WTC11 (cell line): ENCODE measurements around the gene SPRY2.

Source experiments
- FOXJ3 ChIP-seq: sonication (generic); formaldehyde crosslinking; IDR thresholded peaks from 2 replicates; pipeline ENCODE4 v1.9.0; 2021; ENCODE audit warnings: missing genetic modification reagents, mild to moderate bottlenecking, borderline replicate concordance
- NR2C2 ChIP-seq: sonication (generic); formaldehyde crosslinking; IDR thresholded peaks from 2 replicates; pipeline ENCODE4 v1.8.0; 2022; ENCODE audit warnings: mild to moderate bottlenecking, missing genetic modification reagents
- OVOL2 ChIP-seq: fragments of 250-450 bp; sonication (Bioruptor Pico); IDR thresholded peaks from 2 replicates; pipeline ENCODE4 v1.9.0; 2021; ENCODE audit warnings: mild to moderate bottlenecking, borderline replicate concordance
- TCF7 ChIP-seq: sonication (generic); formaldehyde crosslinking; IDR thresholded peaks from 2 replicates; pipeline ENCODE4 v1.8.0; 2022; ENCODE audit warnings: mild to moderate bottlenecking, low read depth, missing genetic modification reagents, moderate library complexity
- ZNF232 ChIP-seq: sonication (generic); formaldehyde crosslinking; IDR thresholded peaks from 2 replicates; pipeline ENCODE4 v1.8.0; 2022; ENCODE audit warnings: mild to moderate bottlenecking, missing genetic modification reagents
- TF ChIP-seq, protein P1 (sequence below): fragments of 200-600 bp; IDR thresholded peaks from 2 replicates; pipeline ENCODE4 v1.8.0; 2022; ENCODE audit warnings: antibody characterized with exemption
- TF ChIP-seq, protein P2 (sequence below): sonication (generic); formaldehyde crosslinking; IDR thresholded peaks from 2 replicates; pipeline ENCODE4 v1.8.1; 2022; ENCODE audit warnings: mild to moderate bottlenecking, moderate library complexity, missing genetic modification reagents
- TF ChIP-seq, protein P3 (sequence below): sonication (generic); formaldehyde crosslinking; IDR thresholded peaks from 2 replicates; pipeline ENCODE4 v1.8.1; 2022; ENCODE audit warnings: low read depth, missing genetic modification reagents, borderline replicate concordance

DNA sequence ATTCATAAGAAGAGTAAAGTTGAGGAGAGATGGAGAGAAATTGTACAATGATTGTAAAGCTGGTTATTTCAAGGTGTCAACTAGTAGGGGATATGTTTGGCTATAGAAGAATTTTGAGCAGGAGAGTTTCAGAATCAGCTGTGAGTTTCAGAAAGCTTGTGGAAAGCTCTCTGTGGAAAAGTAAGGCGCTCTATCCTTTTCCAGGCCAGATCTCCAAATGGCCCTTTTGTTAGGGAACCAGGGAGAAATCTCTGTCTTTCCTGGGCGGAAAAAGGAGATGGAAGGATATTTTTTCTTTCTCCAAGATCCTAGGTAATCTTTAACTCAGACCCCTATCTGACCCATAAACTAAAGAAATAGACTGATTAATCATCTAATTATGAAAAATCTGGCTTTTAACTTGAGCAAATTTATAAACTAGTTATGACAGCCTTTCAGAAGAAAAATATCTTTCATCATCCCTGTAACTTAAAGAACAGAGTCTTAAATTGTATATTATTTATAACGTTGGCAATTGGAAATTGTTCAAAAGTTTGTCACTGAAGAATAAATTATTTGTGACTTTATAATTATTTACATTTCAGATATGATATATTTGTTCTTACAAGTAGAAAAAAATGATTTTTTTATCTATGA is 34.5 kb downstream of the SPRY2 start:
- TF ChIP-seq, protein P1, sequence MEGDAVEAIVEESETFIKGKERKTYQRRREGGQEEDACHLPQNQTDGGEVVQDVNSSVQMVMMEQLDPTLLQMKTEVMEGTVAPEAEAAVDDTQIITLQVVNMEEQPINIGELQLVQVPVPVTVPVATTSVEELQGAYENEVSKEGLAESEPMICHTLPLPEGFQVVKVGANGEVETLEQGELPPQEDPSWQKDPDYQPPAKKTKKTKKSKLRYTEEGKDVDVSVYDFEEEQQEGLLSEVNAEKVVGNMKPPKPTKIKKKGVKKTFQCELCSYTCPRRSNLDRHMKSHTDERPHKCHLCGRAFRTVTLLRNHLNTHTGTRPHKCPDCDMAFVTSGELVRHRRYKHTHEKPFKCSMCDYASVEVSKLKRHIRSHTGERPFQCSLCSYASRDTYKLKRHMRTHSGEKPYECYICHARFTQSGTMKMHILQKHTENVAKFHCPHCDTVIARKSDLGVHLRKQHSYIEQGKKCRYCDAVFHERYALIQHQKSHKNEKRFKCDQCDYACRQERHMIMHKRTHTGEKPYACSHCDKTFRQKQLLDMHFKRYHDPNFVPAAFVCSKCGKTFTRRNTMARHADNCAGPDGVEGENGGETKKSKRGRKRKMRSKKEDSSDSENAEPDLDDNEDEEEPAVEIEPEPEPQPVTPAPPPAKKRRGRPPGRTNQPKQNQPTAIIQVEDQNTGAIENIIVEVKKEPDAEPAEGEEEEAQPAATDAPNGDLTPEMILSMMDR = no peak
- TF ChIP-seq OVOL2 (no peak), TCF7 (no peak), NR2C2 (no peak), FOXJ3 (CRISPR knock-in tag) (no peak), ZNF232 (no peak)
- TF ChIP-seq, protein P2, sequence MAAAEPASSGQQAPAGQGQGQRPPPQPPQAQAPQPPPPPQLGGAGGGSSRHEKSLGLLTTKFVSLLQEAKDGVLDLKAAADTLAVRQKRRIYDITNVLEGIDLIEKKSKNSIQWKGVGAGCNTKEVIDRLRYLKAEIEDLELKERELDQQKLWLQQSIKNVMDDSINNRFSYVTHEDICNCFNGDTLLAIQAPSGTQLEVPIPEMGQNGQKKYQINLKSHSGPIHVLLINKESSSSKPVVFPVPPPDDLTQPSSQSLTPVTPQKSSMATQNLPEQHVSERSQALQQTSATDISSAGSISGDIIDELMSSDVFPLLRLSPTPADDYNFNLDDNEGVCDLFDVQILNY (CRISPR knock-in tag) = no peak
- TF ChIP-seq, protein P3, sequence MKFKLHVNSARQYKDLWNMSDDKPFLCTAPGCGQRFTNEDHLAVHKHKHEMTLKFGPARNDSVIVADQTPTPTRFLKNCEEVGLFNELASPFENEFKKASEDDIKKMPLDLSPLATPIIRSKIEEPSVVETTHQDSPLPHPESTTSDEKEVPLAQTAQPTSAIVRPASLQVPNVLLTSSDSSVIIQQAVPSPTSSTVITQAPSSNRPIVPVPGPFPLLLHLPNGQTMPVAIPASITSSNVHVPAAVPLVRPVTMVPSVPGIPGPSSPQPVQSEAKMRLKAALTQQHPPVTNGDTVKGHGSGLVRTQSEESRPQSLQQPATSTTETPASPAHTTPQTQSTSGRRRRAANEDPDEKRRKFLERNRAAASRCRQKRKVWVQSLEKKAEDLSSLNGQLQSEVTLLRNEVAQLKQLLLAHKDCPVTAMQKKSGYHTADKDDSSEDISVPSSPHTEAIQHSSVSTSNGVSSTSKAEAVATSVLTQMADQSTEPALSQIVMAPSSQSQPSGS (CRISPR knock-in tag) = no peak
